ENCODE results near the gene C1RL. TPM values are rescaled to one million over a fixed set of nuclear protein-coding genes. Genes with fewer than 3 reads are reported as not detected.

C1RL gene
- total and polyA plus RNA-seq, 4 donors = 67.5 to 188 (median 124) TPM

DNA sequence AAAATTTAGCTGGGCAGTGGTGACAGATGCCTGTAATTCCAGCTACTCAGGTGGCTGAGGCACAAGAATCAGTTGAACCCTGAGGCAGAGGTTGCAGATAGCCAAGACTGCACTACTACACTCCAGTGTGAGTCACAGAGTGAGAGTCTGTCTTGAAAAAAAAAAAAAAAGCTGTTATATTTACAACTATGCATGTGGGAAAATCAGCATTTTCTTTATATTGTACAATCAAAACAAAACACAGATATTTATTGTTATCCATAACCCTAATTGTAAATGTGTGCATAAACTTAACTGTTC is 29.2 kb downstream of the C1RL start:
- Histone ChIP-seq H3K4me3 (ENCODE audit: low read depth in 1 of 3, low read length in 3 of 3) (no peak overlapping the region), H3K9ac (ENCODE audit: low read depth in 1 of 2, low read length in 2 of 2) (no peak overlapping the region), H3K36me3 (ENCODE audit: control insufficient read depth in 4 of 4, insufficient read depth in 3 of 4, low read depth in 1 of 4, low read length in 3 of 4) (peaks cover 4 to 32% (median 30%) of the 10 kb centered on the region in 4 donors), H3K4me1 (ENCODE audit: control insufficient read depth in 4 of 4, insufficient read depth in 4 of 4, low read length in 3 of 4) (peaks cover 9 to 56% (median 49%) of the 10 kb centered on the region in 4 donors), H3K27ac (ENCODE audit: low read depth in 1 of 2, low read length in 2 of 2) (peak overlapping the region; percentile 39 to 79), H3K9me3 (ENCODE audit: control insufficient read depth in 4 of 4, low read length in 3 of 4) (no peaks in the 10 kb centered on the region), H3K27me3 (ENCODE audit: control insufficient read depth in 4 of 4, insufficient read depth in 4 of 4, low read length in 3 of 4) (no peaks in the 10 kb centered on the region)
- DNase-seq (ENCODE audit: low spot score) = no peak
- TF ChIP-seq REST (IDR thresholded peaks at IDR 0.05) (no peak), ATF3 (IDR thresholded peaks at IDR 0.05) (no peak), CTCF (IDR thresholded peaks at IDR 0.05; ENCODE audit: low read depth, low read length, missing input control) (no peak), FOXA2 (IDR thresholded peaks at IDR 0.05) (no peak), EGR1 (IDR thresholded peaks at IDR 0.05; ENCODE audit: low read depth in 2 of 2) (no peak), SP1 (IDR thresholded peaks at IDR 0.05) (no peak), TAF1 (conservative IDR thresholded peaks at IDR 0.05) (no peak), HNF4G (IDR thresholded peaks at IDR 0.05) (no peak), JUND (IDR thresholded peaks at IDR 0.05) (no peak), NR2F2 (IDR thresholded peaks at IDR 0.05) (no peak)
- TF ChIP-seq, protein P1, sequence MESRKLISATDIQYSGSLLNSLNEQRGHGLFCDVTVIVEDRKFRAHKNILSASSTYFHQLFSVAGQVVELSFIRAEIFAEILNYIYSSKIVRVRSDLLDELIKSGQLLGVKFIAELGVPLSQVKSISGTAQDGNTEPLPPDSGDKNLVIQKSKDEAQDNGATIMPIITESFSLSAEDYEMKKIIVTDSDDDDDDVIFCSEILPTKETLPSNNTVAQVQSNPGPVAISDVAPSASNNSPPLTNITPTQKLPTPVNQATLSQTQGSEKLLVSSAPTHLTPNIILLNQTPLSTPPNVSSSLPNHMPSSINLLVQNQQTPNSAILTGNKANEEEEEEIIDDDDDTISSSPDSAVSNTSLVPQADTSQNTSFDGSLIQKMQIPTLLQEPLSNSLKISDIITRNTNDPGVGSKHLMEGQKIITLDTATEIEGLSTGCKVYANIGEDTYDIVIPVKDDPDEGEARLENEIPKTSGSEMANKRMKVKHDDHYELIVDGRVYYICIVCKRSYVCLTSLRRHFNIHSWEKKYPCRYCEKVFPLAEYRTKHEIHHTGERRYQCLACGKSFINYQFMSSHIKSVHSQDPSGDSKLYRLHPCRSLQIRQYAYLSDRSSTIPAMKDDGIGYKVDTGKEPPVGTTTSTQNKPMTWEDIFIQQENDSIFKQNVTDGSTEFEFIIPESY (IDR thresholded peaks at IDR 0.05) = no peak
- TF ChIP-seq, protein P2, sequence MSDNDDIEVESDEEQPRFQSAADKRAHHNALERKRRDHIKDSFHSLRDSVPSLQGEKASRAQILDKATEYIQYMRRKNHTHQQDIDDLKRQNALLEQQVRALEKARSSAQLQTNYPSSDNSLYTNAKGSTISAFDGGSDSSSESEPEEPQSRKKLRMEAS (IDR thresholded peaks at IDR 0.05) = no peak

- WGBS = 61% methylated on average over 4 of the region's 4 CpGs
- Histone ChIP-seq H3K9me3 (ENCODE audit: control insufficient read depth in 4 of 4, low read length in 3 of 4) (no peaks in the 10 kb centered on the region), H3K4me3 (ENCODE audit: low read depth in 1 of 3, low read length in 3 of 3) (no peak overlapping the region), H3K4me1 (ENCODE audit: control insufficient read depth in 4 of 4, insufficient read depth in 4 of 4, low read length in 3 of 4) (peaks cover 9 to 53% (median 46%) of the 10 kb centered on the region in 4 donors), H3K27ac (ENCODE audit: low read depth in 1 of 2, low read length in 2 of 2) (peak overlapping the region in 1 of 2 donors; percentile 72), H3K36me3 (ENCODE audit: control insufficient read depth in 4 of 4, insufficient read depth in 3 of 4, low read depth in 1 of 4, low read length in 3 of 4) (peaks cover 4 to 25% (median 23%) of the 10 kb centered on the region in 4 donors), H3K27me3 (ENCODE audit: control insufficient read depth in 4 of 4, insufficient read depth in 4 of 4, low read length in 3 of 4) (no peaks in the 10 kb centered on the region), H3K9ac (ENCODE audit: low read depth in 1 of 2, low read length in 2 of 2) (no peak overlapping the region)
- no peak for DNase-seq (ENCODE audit: low spot score)
- TF ChIP-seq NR2F2 (IDR thresholded peaks at IDR 0.05) (no peak), YY1 (IDR thresholded peaks at IDR 0.05) (no peak), CTCF (IDR thresholded peaks at IDR 0.05; ENCODE audit: low read depth, low read length, missing input control) (no peak), REST (IDR thresholded peaks at IDR 0.05) (no peak), RAD21 (IDR thresholded peaks at IDR 0.05) (no peak), FOXA2 (IDR thresholded peaks at IDR 0.05) (no peak), EGR1 (IDR thresholded peaks at IDR 0.05; ENCODE audit: low read depth in 2 of 2) (no peak), GABPA (IDR thresholded peaks at IDR 0.05 in 1 of 2, conservative IDR thresholded peaks at IDR 0.05 in 1 of 2) (no peak), FOXA1 (IDR thresholded peaks at IDR 0.05) (no peak)
- TF ChIP-seq, protein P1 (IDR thresholded peaks at IDR 0.05) = no peak
Measured at GRCh38 chr12:7078163-7078562, 30.9 kb downstream of the C1RL start.
